ENCODE results near the gene SYNE1. TPM values are rescaled to one million over a fixed set of nuclear protein-coding genes. Genes with fewer than 3 reads are reported as not detected.

The SYNE1 gene
- total RNA-seq, 1 donor from 2014 or later: 26.6 TPM

DNA sequence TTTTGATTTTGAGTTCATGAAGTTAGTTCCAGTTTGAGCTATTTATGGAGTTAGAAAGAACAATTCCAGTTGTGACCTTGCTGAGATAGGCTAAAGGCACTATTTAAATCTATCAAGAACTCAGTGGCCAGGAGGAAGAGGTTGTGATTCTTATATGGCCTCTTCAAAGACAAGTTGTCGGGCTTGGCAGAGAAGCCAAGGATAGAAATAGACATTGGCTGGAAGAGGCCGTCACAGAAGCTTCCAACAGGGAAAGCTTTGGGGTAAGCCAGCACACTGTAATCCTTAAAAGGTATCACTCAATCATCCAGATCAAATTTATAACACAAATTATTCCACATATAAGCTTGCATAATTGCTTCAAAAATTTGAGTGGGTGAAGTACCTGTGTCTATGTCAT lies 286.1 kb downstream of the SYNE1 start:
- no peak overlapping the region for H3K4me3 Mint-ChIP-seq

DNA sequence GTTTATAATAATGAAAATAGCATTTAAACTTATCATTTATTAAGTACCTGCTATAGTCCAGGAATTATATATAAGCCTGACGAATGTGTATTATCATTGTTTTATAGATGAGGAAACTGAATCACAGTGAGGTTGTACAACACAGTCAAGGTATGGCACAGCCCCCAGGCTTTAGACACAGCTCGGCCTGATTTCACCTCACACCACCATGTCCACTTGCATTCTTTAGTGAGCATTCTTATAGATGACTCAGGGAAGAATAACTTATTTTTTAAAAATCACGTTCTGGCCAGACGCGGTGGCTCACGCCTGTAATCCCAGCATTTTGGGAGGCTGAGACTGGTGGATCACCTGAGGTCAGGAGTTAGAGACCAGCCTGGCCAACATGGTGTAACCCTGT lies 289.0 kb downstream of the SYNE1 start:
- Mint-ChIP-seq H3K9me3 (peaks cover 5% of the 10 kb centered on the region), H3K4me3 (no peak overlapping the region), H3K27me3 (no peaks in the 10 kb centered on the region), H3K36me3 (peaks cover 10% of the 10 kb centered on the region), H3K27ac (no peak overlapping the region), H3K4me1 (ENCODE audit: unreplicated experiment) (peaks cover 7% of the 10 kb centered on the region)
- no peak for TF ChIP-seq CTCF (conservative IDR thresholded peaks at IDR 0.05)
- no peak for DNase-seq (ENCODE audit: extremely low spot score, unreplicated experiment)

More for the DNA sequence above, 286.1 kb downstream of the SYNE1 start:
- peaks cover 5% of the 10 kb centered on the region for H3K9me3 Mint-ChIP-seq
- DNase-seq (ENCODE audit: extremely low spot score, unreplicated experiment): no peak
- no peak for TF ChIP-seq CTCF (conservative IDR thresholded peaks at IDR 0.05)
- H3K27ac Mint-ChIP-seq: no peak overlapping the region
- peaks cover 7% of the 10 kb centered on the region for H3K4me1 Mint-ChIP-seq (ENCODE audit: unreplicated experiment)
- H3K27me3 Mint-ChIP-seq: no peaks in the 10 kb centered on the region
- H3K36me3 Mint-ChIP-seq: peaks cover 6% of the 10 kb centered on the region

DNA sequence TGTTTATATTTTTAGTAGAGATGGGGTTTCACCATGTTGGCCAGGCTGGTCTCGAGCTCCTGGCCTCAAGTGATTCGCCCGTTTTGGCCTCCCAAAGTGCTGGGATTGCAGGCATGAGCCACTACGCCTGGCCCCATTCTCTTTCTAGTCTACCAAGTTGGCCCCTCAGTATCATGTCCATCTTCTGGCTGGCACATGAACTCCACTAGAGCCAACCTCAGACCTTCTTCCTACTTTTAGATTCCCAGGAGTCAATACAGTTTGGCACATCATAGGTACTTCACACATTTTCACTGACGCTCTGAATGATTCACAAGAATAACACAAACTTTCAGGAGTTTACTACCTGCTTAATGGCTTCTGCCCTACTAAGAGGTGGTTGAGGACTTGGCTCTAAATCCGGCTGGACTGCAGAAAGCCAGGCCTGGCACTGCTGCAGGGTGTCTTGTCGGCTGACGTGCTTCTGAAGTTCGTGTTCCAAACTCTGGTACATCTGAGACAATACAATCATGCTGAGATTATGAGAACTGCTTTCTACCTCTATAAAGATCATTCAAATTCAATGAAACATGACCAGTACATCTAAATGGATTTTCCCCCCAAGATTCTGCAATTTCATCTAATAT lies 293.3 kb downstream of the SYNE1 start:
- Mint-ChIP-seq H3K4me3 (no peak overlapping the region), H3K27me3 (no peaks in the 10 kb centered on the region), H3K36me3 (peaks cover 10% of the 10 kb centered on the region), H3K9me3 (peaks cover 5% of the 10 kb centered on the region), H3K4me1 (ENCODE audit: unreplicated experiment) (peaks cover 7% of the 10 kb centered on the region), H3K27ac (no peak overlapping the region)
- no peak for TF ChIP-seq CTCF (conservative IDR thresholded peaks at IDR 0.05)
- no peak for DNase-seq (ENCODE audit: extremely low spot score, unreplicated experiment)

- no peak for TF ChIP-seq CTCF (conservative IDR thresholded peaks at IDR 0.05)
- peaks cover 3% of the 10 kb centered on the region for H3K27me3 Mint-ChIP-seq
- H3K27ac Mint-ChIP-seq: no peak overlapping the region
- H3K4me1 Mint-ChIP-seq (ENCODE audit: unreplicated experiment): no peaks in the 10 kb centered on the region
- no peak for DNase-seq (ENCODE audit: extremely low spot score, unreplicated experiment)
- H3K36me3 Mint-ChIP-seq: peaks cover 7% of the 10 kb centered on the region
- no peaks in the 10 kb centered on the region for H3K9me3 Mint-ChIP-seq
- no peak overlapping the region for H3K4me3 Mint-ChIP-seq
Measured at GRCh38 chr6:152341596-152341995, 295.6 kb downstream of the SYNE1 start.

DNA sequence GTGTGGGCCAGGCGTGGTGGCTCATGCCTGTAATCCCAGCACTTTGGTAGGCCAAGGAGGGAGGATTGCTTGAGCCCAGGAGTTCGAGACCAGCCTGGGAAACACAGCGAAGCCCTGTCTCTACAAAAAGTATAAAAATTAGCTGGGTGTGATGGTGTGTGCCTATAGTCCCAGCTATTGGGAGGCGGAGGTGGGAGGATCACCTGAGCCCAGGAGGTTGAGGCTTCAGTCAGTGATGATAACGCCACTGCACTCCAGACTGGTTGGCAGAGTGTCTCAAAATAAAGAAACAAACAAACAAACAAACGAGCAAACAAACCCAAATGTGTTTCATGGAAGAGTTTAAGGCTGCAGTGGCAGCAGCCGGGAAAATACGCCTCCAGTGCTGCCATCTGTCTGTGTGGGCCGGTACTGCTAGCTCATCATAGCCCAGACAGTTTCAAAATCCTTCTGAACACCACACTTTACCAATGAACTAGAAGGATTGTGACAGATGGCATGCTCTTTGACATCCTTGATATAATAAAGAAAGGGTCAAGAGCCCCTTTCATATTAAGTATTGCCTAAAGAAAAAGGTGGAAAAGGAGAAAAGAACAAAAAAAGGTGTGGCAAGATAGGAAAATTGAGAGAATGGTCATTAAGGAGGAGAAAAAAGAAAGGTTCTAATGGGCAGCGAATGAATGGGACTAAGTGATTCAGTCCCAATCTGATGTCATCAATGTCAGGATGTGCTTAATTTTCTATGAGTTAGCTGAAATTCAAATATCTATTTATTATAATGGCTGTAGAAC lies 298.6 kb downstream of the SYNE1 start:
- H3K4me1 Mint-ChIP-seq (ENCODE audit: unreplicated experiment): no peaks in the 10 kb centered on the region
- no peak overlapping the region for H3K4me3 Mint-ChIP-seq
- peaks cover 3% of the 10 kb centered on the region for H3K36me3 Mint-ChIP-seq
- H3K9me3 Mint-ChIP-seq: no peaks in the 10 kb centered on the region
- no peak overlapping the region for H3K27ac Mint-ChIP-seq
- H3K27me3 Mint-ChIP-seq: peaks cover 3% of the 10 kb centered on the region
- no peak for DNase-seq (ENCODE audit: extremely low spot score, unreplicated experiment)
- peak; percentile 86 for TF ChIP-seq CTCF (conservative IDR thresholded peaks at IDR 0.05)

Data from type B pancreatic cell (in vitro differentiated cells).